T-helper 2 cell treated with Interferon-gamma antibody and Interleukin-4, amounts not matched to agents 5 μg/mL and 100 μg/mL, for 36 hours (primary cell): ENCODE data around the gene KCNJ16.
A peak's percentile ranks its signal among the peaks of the same experiment; 100 is the strongest.

Source experiments
- DNase-seq: peaks from one replicate; pipeline ENCODE4 v3.0.0; 2021; ENCODE audit warnings: low spot score
- H3K27ac Mint-ChIP-seq: one replicate; pipeline ENCODE4 v1.8.0; 2021; ENCODE audit warnings: mild to moderate bottlenecking, mixed read lengths
- H3K27me3 Mint-ChIP-seq: one replicate; pipeline ENCODE4 v1.8.0; 2021; ENCODE audit warnings: low read depth, mixed read lengths
- H3K36me3 Mint-ChIP-seq: one replicate; pipeline ENCODE4 v1.8.0; 2021; ENCODE audit warnings: low read depth, mixed read lengths
- H3K4me1 Mint-ChIP-seq: one replicate; pipeline ENCODE4 v1.8.0; 2021; ENCODE audit warnings: low read depth, mixed read lengths
- H3K4me3 Mint-ChIP-seq: one replicate; pipeline ENCODE4 v1.8.0; 2022; ENCODE audit warnings: mild to moderate bottlenecking, moderate library complexity, mixed read lengths
- H3K9me3 Mint-ChIP-seq: one replicate; pipeline ENCODE4 v1.8.0; 2021; ENCODE audit warnings: mixed read lengths

Gene KCNJ16

GRCh38 chr17:70050931-70051330 lies 24.1 kb upstream of the KCNJ16 start:
- Mint-ChIP-seq H3K4me1 (peaks cover 7% of the 10 kb centered on the region), H3K4me3 (no peak overlapping the region), H3K27me3 (no peaks in the 10 kb centered on the region), H3K36me3 (no peaks in the 10 kb centered on the region), H3K9me3 (no peaks in the 10 kb centered on the region), H3K27ac (no peak overlapping the region)
- DNase-seq, result no peak

DNA sequence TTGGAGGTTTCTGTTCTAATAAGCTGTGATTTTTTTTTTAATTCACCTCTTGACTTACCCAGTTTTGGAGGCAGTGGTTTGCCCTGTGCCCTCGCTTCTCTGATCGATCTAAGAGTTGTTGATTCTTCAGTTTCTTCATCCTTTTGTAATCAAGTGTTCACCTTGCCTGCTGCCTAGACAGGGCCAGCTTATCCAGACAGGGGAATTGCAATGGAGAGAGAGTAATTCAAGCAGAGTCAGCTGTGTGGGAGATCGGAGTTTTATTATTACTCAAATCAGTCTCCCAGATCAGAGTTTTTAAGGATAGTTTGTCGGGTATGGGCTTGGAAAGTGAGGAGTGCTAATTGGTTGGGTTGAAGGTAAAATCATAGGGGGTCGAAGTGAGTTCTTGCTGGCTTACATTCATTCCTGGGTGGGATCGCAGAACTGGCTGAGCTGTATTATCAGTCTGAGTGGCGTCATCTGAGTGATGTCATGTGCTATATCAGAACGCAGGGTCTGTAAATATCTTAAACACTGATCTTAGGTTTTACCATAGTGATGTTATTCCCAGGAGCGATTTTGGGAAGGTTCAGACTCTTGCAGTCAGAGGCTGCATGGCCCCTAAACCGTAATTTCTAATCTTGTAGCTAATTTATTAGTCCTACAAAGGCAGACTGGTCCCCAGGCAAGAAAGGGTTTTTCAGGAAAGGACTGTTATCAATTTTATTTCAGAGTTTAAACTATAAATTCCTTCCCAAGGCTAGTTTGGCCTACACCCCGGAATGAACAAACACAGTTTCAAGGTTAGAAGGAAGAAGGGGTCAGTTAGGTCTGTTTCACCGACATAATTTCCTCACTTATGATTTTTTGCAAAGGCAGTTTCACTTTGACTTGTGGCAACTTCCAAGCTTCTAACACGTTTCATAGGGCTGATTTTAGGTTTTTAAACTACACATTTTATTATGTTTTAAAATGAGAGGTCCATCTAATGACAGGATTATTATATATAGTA lies 21.5 kb upstream of the KCNJ16 start:
- Mint-ChIP-seq H3K36me3 (no peaks in the 10 kb centered on the region), H3K9me3 (no peaks in the 10 kb centered on the region), H3K27me3 (no peaks in the 10 kb centered on the region), H3K4me3 (peak overlapping the region; percentile 9), H3K27ac (peak overlapping the region; percentile 28), H3K4me1 (peaks cover 12% of the 10 kb centered on the region)
- DNase-seq, result no peak

- H3K27me3 Mint-ChIP-seq, result no peaks in the 10 kb centered on the region
- DNase-seq, result no peak
- no peaks in the 10 kb centered on the region for H3K9me3 Mint-ChIP-seq
- no peak overlapping the region for H3K4me3 Mint-ChIP-seq
- H3K36me3 Mint-ChIP-seq, result no peaks in the 10 kb centered on the region
- H3K27ac Mint-ChIP-seq, result no peak overlapping the region
- H3K4me1 Mint-ChIP-seq, result peaks cover 22% of the 10 kb centered on the region
Observed at GRCh38 chr17:70055000-70055399, 20.0 kb upstream of the KCNJ16 start.

GRCh38 chr17:70059071-70059470 lies 16.0 kb upstream of the KCNJ16 start:
- peak; percentile 18 for DNase-seq
- Mint-ChIP-seq H3K4me3 (peak overlapping the region; percentile 9), H3K9me3 (no peaks in the 10 kb centered on the region), H3K4me1 (peaks cover 21% of the 10 kb centered on the region), H3K36me3 (no peaks in the 10 kb centered on the region), H3K27ac (peak overlapping the region; percentile 60), H3K27me3 (no peaks in the 10 kb centered on the region)

- no peak for DNase-seq
- Mint-ChIP-seq H3K27me3 (no peaks in the 10 kb centered on the region), H3K27ac (peak overlapping the region; percentile 27), H3K4me1 (peaks cover 19% of the 10 kb centered on the region), H3K4me3 (no peak overlapping the region), H3K9me3 (no peaks in the 10 kb centered on the region), H3K36me3 (no peaks in the 10 kb centered on the region)
Observed at GRCh38 chr17:70059649-70060048, 15.4 kb upstream of the KCNJ16 start.

- no peak overlapping the region for H3K27ac Mint-ChIP-seq
- no peaks in the 10 kb centered on the region for H3K27me3 Mint-ChIP-seq
- no peak overlapping the region for H3K4me3 Mint-ChIP-seq
- DNase-seq, result no peak
- no peaks in the 10 kb centered on the region for H3K36me3 Mint-ChIP-seq
- H3K4me1 Mint-ChIP-seq, result peaks cover 19% of the 10 kb centered on the region
- no peaks in the 10 kb centered on the region for H3K9me3 Mint-ChIP-seq
Observed at GRCh38 chr17:70060415-70060814, 14.6 kb upstream of the KCNJ16 start.

- no peak overlapping the region for H3K27ac Mint-ChIP-seq
- no peaks in the 10 kb centered on the region for H3K36me3 Mint-ChIP-seq
- H3K9me3 Mint-ChIP-seq, result no peaks in the 10 kb centered on the region
- no peak overlapping the region for H3K4me3 Mint-ChIP-seq
- peaks cover 7% of the 10 kb centered on the region for H3K27me3 Mint-ChIP-seq
- DNase-seq, result no peak
- no peaks in the 10 kb centered on the region for H3K4me1 Mint-ChIP-seq
Observed at GRCh38 chr17:70067134-70067533, 7.9 kb upstream of the KCNJ16 start.

DNA sequence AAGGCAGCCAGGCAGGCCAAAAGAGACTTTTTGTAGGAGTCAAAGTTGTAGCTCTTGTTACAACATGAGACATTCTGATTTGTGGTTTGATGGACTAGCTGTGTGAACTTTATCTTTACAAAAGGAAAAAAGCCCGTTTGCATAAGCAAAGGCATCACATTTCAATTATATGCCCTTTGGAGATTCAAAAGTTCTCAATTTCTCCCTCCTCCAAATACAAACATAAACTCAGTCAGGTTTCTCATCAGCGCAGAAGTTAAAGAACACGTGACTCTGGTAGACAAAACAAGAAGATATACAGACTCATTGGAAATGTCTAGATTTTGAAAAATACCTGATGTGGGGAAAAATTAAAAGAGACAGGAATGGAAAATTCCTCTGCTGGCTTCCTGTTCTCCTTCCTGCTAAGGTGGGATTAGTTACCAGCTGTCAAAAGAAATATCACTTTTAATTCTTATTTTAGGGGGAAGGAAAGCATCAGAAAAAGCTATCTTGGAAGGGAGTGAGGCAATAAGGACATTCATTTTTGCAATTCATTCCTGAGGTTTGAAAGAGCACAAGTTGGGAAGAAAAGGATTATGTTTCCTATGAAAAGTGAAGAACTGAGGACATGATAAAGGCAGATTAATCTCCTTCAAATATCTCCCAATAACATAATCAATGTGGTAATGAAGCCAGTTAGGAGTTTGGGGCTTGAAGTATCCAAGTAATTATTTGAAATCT lies 4.6 kb upstream of the KCNJ16 start:
- Mint-ChIP-seq H3K9me3 (no peaks in the 10 kb centered on the region), H3K27me3 (peaks cover 10% of the 10 kb centered on the region), H3K27ac (no peak overlapping the region), H3K4me1 (no peaks in the 10 kb centered on the region), H3K4me3 (no peak overlapping the region), H3K36me3 (no peaks in the 10 kb centered on the region)
- no peak for DNase-seq

GRCh38 chr17:70071127-70071526 lies 3.9 kb upstream of the KCNJ16 start:
- Mint-ChIP-seq H3K36me3 (no peaks in the 10 kb centered on the region), H3K9me3 (no peaks in the 10 kb centered on the region), H3K27ac (no peak overlapping the region), H3K4me1 (no peaks in the 10 kb centered on the region), H3K4me3 (no peak overlapping the region), H3K27me3 (peaks cover 10% of the 10 kb centered on the region)
- no peak for DNase-seq

- Mint-ChIP-seq H3K36me3 (no peaks in the 10 kb centered on the region), H3K27me3 (peaks cover 10% of the 10 kb centered on the region), H3K4me1 (no peaks in the 10 kb centered on the region), H3K9me3 (no peaks in the 10 kb centered on the region), H3K4me3 (no peak overlapping the region), H3K27ac (no peak overlapping the region)
- DNase-seq, result no peak
Observed at GRCh38 chr17:70071620-70072019, 3.4 kb upstream of the KCNJ16 start.

GRCh38 chr17:70072546-70073309 lies 2.3 kb upstream of the KCNJ16 start:
- no peaks in the 10 kb centered on the region for H3K36me3 Mint-ChIP-seq
- H3K9me3 Mint-ChIP-seq, result no peaks in the 10 kb centered on the region
- no peak for DNase-seq
- H3K4me3 Mint-ChIP-seq, result no peak overlapping the region
- H3K27ac Mint-ChIP-seq, result no peak overlapping the region
- H3K4me1 Mint-ChIP-seq, result no peaks in the 10 kb centered on the region
- peaks cover 10% of the 10 kb centered on the region for H3K27me3 Mint-ChIP-seq

DNA sequence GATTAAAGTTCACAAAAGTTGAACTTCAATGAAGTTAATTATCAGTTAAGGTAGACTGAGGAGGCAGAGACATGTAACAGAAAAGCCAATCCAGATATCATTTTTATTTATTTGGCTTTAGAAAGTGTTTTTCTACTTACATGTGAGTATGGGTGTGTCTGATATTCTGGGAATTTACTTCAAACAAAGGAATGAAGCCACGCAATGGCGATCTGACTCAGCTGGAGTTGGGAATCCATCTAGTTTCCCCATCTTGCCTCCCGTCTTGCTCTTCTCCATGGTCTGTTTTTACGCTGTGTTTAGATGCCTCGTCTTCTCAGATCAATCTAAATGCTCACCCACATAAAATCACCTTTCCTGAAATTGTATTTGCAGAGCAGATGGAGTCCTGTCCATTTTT lies 1.7 kb upstream of the KCNJ16 start:
- no peaks in the 10 kb centered on the region for H3K4me1 Mint-ChIP-seq
- no peak overlapping the region for H3K27ac Mint-ChIP-seq
- H3K36me3 Mint-ChIP-seq, result no peaks in the 10 kb centered on the region
- H3K4me3 Mint-ChIP-seq, result no peak overlapping the region
- no peak for DNase-seq
- H3K9me3 Mint-ChIP-seq, result no peaks in the 10 kb centered on the region
- peaks cover 10% of the 10 kb centered on the region for H3K27me3 Mint-ChIP-seq

GRCh38 chr17:70073799-70074198 lies 1.2 kb upstream of the KCNJ16 start:
- no peak for DNase-seq
- no peaks in the 10 kb centered on the region for H3K4me1 Mint-ChIP-seq
- no peak overlapping the region for H3K4me3 Mint-ChIP-seq
- H3K27me3 Mint-ChIP-seq, result peaks cover 10% of the 10 kb centered on the region
- H3K9me3 Mint-ChIP-seq, result no peaks in the 10 kb centered on the region
- no peaks in the 10 kb centered on the region for H3K36me3 Mint-ChIP-seq
- no peak overlapping the region for H3K27ac Mint-ChIP-seq
